ENCODE measurements around the gene ARPP19.

ARPP19 gene

DNA sequence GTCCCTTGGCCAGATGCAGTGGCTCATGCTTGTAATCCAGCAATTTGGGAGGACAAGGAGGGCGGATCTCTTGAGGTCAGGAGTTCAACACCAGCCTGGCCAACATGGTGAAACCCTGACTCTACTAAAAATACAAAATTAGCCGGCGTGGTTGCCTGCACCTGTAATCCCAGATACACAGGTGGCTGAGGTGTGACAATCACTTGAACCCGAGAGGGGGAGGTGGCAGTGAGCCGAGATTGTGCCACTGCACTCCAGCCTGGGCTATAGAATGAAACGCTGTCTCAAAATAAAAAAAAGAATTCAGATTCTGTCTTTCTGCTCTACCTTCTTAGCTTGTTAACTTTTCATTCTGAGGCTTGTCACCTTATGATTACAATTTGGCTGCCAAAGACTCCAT lies 62.3 kb downstream of the ARPP19 start:
- DNase-seq = no peak
- Histone ChIP-seq H3K14ac (ENCODE audit: low read length) (no peak overlapping the region), H2BK12ac (ENCODE audit: low read length) (no peak overlapping the region), H2BK120ac (ENCODE audit: insufficient read depth, low read length, poor library complexity) (no peak overlapping the region), H3K9me3 (ENCODE audit: insufficient read depth, low read depth, low read length) (no peaks in the 10 kb centered on the region), H4K12ac (ENCODE audit: low read depth, low read length) (no peak overlapping the region), H3K4ac (ENCODE audit: low read depth, low read length) (no peak overlapping the region), H3K27me3 (ENCODE audit: insufficient read depth, low read length) (no peaks in the 10 kb centered on the region), H3K4me2 (ENCODE audit: low read length) (no peak overlapping the region), H3K79me1 (ENCODE audit: low read length) (no peaks in the 10 kb centered on the region), H3K79me2 (ENCODE audit: control insufficient read depth, insufficient read depth, low read length, poor library complexity) (no peaks in the 10 kb centered on the region), H3K9ac (ENCODE audit: low read length) (no peak overlapping the region), H2AFZ (ENCODE audit: insufficient read depth, low read length, poor library complexity) (no peak overlapping the region), H3K27ac (ENCODE audit: low read depth, low read length) (no peak overlapping the region), H4K8ac (ENCODE audit: low read depth, low read length) (no peak overlapping the region), H2AK5ac (ENCODE audit: low read length) (no peak overlapping the region), H3K18ac (ENCODE audit: low read length) (no peak overlapping the region), H2BK5ac (ENCODE audit: low read depth, low read length, poor library complexity) (no peak overlapping the region), H3K4me3 (ENCODE audit: low read depth, low read length) (no peak overlapping the region), H3K4me1 (ENCODE audit: control insufficient read depth in 1 of 2, insufficient read depth in 2 of 2, low read length in 2 of 2) (no peaks in the 10 kb centered on the region), H3K36me3 (ENCODE audit: control insufficient read depth in 1 of 2, insufficient read depth in 2 of 2, low read length in 2 of 2) (no peaks in the 10 kb centered on the region), H3K23ac (ENCODE audit: low read length) (no peak overlapping the region), H4K91ac (ENCODE audit: low read depth, low read length) (no peak overlapping the region)
- WGBS (ENCODE audit: extremely low coverage, insufficient coverage, insufficient read length) = no CpG with 5 or more reads among the region's 6 CpGs

DNA sequence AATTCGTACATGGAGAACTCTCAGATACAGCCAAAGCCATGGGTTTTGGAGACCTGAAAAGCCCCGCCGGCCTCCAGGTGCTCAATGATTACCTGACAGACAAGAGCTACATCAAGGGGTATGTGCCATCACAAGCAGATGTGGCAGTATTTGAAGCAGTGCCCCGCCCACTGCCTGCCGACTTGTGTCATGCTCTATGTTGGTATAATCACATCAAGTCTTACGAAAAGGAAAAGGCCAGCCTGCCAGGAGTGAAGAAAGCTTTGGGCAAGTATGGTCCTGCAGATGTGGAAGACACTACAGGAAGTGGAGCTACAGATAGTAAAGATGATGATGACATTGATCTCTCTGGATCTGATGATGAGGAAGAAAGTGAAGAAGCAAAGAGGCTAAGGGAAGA lies 63.7 kb downstream of the ARPP19 start:
- no peak overlapping the region for H4K8ac ChIP-seq (ENCODE audit: low read depth, low read length)
- no peak overlapping the region for H2AK5ac ChIP-seq (ENCODE audit: low read length)
- H3K79me2 ChIP-seq (ENCODE audit: control insufficient read depth, insufficient read depth, low read length, poor library complexity) = no peaks in the 10 kb centered on the region
- H2AFZ ChIP-seq (ENCODE audit: insufficient read depth, low read length, poor library complexity) = no peak overlapping the region
- H2BK120ac ChIP-seq (ENCODE audit: insufficient read depth, low read length, poor library complexity) = no peak overlapping the region
- no peak overlapping the region for H3K4me3 ChIP-seq (ENCODE audit: low read depth, low read length)
- H3K9ac ChIP-seq (ENCODE audit: low read length) = no peak overlapping the region
- no peak overlapping the region for H2BK5ac ChIP-seq (ENCODE audit: low read depth, low read length, poor library complexity)
- DNase-seq = no peak
- no peaks in the 10 kb centered on the region for H3K36me3 ChIP-seq (ENCODE audit: control insufficient read depth in 1 of 2, insufficient read depth in 2 of 2, low read length in 2 of 2)
- no peaks in the 10 kb centered on the region for H3K79me1 ChIP-seq (ENCODE audit: low read length)
- H3K4ac ChIP-seq (ENCODE audit: low read depth, low read length) = no peak overlapping the region
- H4K91ac ChIP-seq (ENCODE audit: low read depth, low read length) = no peak overlapping the region
- no peaks in the 10 kb centered on the region for H3K9me3 ChIP-seq (ENCODE audit: insufficient read depth, low read depth, low read length)
- no peak overlapping the region for H3K18ac ChIP-seq (ENCODE audit: low read length)
- no peak overlapping the region for H3K23ac ChIP-seq (ENCODE audit: low read length)
- no peaks in the 10 kb centered on the region for H3K4me1 ChIP-seq (ENCODE audit: control insufficient read depth in 1 of 2, insufficient read depth in 2 of 2, low read length in 2 of 2)
- no peaks in the 10 kb centered on the region for H3K27me3 ChIP-seq (ENCODE audit: insufficient read depth, low read length)
- H2BK12ac ChIP-seq (ENCODE audit: low read length) = no peak overlapping the region
- H4K12ac ChIP-seq (ENCODE audit: low read depth, low read length) = no peak overlapping the region
- WGBS (ENCODE audit: extremely low coverage, insufficient coverage, insufficient read length) = no CpG with 5 or more reads among the region's 6 CpGs
- no peak overlapping the region for H3K4me2 ChIP-seq (ENCODE audit: low read length)
- H3K14ac ChIP-seq (ENCODE audit: low read length) = no peak overlapping the region
- no peak overlapping the region for H3K27ac ChIP-seq (ENCODE audit: low read depth, low read length)

DNA sequence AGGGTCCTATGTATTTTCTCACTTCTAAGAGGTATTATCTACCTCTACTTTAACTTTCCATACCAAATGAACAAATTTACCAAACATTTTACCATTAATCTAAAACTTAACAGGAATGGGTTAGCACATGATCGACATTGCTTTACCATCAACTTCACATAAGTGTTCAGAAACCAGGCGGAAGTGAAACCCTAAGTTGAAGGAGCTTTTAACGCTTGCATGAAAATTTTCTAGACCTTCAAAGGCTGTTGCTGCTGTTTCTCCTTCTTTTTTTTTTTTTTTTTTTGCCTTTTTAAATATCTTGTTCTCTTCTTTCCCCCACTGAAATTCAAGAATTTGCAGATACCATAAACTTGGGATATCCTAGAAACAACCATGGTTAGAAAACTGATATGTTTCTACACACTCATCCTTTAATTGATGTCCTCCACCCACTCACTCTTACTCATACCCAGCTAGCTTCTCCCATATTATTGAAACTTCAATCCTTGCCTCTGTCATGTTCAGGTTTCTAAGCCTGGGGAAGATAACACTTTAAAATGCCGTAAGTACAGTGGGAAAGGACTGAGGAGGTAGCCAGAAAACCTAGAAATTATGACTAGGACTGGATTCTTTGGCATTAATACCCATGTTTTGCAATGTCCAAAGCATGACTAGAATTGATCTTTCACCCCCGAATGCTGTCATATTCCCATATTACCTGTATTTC lies 64.9 kb downstream of the ARPP19 start:
- no peak overlapping the region for H3K4me3 ChIP-seq (ENCODE audit: low read depth, low read length)
- H3K9me3 ChIP-seq (ENCODE audit: insufficient read depth, low read depth, low read length) = no peaks in the 10 kb centered on the region
- no peak overlapping the region for H2AFZ ChIP-seq (ENCODE audit: insufficient read depth, low read length, poor library complexity)
- H3K4me2 ChIP-seq (ENCODE audit: low read length) = no peak overlapping the region
- no peak overlapping the region for H2BK5ac ChIP-seq (ENCODE audit: low read depth, low read length, poor library complexity)
- no CpG with 5 or more reads among the region's 5 CpGs for WGBS (ENCODE audit: extremely low coverage, insufficient coverage, insufficient read length)
- no peaks in the 10 kb centered on the region for H3K4me1 ChIP-seq (ENCODE audit: control insufficient read depth in 1 of 2, insufficient read depth in 2 of 2, low read length in 2 of 2)
- no peaks in the 10 kb centered on the region for H3K27me3 ChIP-seq (ENCODE audit: insufficient read depth, low read length)
- H3K36me3 ChIP-seq (ENCODE audit: control insufficient read depth in 1 of 2, insufficient read depth in 2 of 2, low read length in 2 of 2) = no peaks in the 10 kb centered on the region
- H3K79me1 ChIP-seq (ENCODE audit: low read length) = no peaks in the 10 kb centered on the region
- no peak overlapping the region for H4K8ac ChIP-seq (ENCODE audit: low read depth, low read length)
- DNase-seq = no peak
- no peak overlapping the region for H3K14ac ChIP-seq (ENCODE audit: low read length)
- no peak overlapping the region for H4K12ac ChIP-seq (ENCODE audit: low read depth, low read length)
- H2AK5ac ChIP-seq (ENCODE audit: low read length) = no peak overlapping the region
- no peak overlapping the region for H3K4ac ChIP-seq (ENCODE audit: low read depth, low read length)
- no peak overlapping the region for H4K91ac ChIP-seq (ENCODE audit: low read depth, low read length)
- no peak overlapping the region for H2BK120ac ChIP-seq (ENCODE audit: insufficient read depth, low read length, poor library complexity)
- no peak overlapping the region for H3K23ac ChIP-seq (ENCODE audit: low read length)
- no peak overlapping the region for H2BK12ac ChIP-seq (ENCODE audit: low read length)
- H3K79me2 ChIP-seq (ENCODE audit: control insufficient read depth, insufficient read depth, low read length, poor library complexity) = no peaks in the 10 kb centered on the region
- no peak overlapping the region for H3K9ac ChIP-seq (ENCODE audit: low read length)
- no peak overlapping the region for H3K27ac ChIP-seq (ENCODE audit: low read depth, low read length)
- H3K18ac ChIP-seq (ENCODE audit: low read length) = no peak overlapping the region

DNA sequence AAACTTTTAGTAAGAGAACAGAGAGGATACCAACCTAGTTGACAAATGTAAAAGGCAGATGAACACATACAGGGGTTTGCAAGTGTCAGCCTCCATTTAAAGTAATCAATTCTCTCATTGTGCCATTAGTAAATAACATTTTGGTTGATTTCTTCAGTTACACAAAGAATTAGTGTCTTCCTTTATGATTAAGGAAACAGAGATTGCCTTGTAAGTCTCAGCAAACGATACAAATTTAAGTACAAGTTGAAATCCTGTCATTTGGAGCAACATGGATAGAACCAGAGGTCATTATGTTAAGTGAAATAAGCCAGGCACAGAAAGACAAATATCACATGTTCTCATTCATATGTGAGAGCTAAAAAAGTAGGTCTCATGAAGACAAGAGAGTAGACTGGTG lies 66.2 kb downstream of the ARPP19 start:
- WGBS (ENCODE audit: extremely low coverage, insufficient coverage, insufficient read length) = no CpG with 5 or more reads among the region's 1 CpG
- H3K4me1 ChIP-seq (ENCODE audit: control insufficient read depth in 1 of 2, insufficient read depth in 2 of 2, low read length in 2 of 2) = no peaks in the 10 kb centered on the region

More for the DNA sequence above, 66.2 kb downstream of the ARPP19 start:
- Histone ChIP-seq H3K9me3 (ENCODE audit: insufficient read depth, low read depth, low read length) (no peaks in the 10 kb centered on the region), H3K18ac (ENCODE audit: low read length) (no peak overlapping the region), H3K27ac (ENCODE audit: low read depth, low read length) (no peak overlapping the region), H3K4me3 (ENCODE audit: low read depth, low read length) (no peak overlapping the region), H3K4ac (ENCODE audit: low read depth, low read length) (no peak overlapping the region), H4K8ac (ENCODE audit: low read depth, low read length) (no peak overlapping the region), H2AFZ (ENCODE audit: insufficient read depth, low read length, poor library complexity) (no peak overlapping the region), H2BK5ac (ENCODE audit: low read depth, low read length, poor library complexity) (no peak overlapping the region), H3K4me2 (ENCODE audit: low read length) (no peak overlapping the region), H3K36me3 (ENCODE audit: control insufficient read depth in 1 of 2, insufficient read depth in 2 of 2, low read length in 2 of 2) (no peaks in the 10 kb centered on the region), H3K79me2 (ENCODE audit: control insufficient read depth, insufficient read depth, low read length, poor library complexity) (no peaks in the 10 kb centered on the region), H3K9ac (ENCODE audit: low read length) (no peak overlapping the region), H2BK12ac (ENCODE audit: low read length) (no peak overlapping the region), H3K14ac (ENCODE audit: low read length) (no peak overlapping the region), H3K23ac (ENCODE audit: low read length) (no peak overlapping the region), H4K91ac (ENCODE audit: low read depth, low read length) (no peak overlapping the region), H4K12ac (ENCODE audit: low read depth, low read length) (no peak overlapping the region), H2AK5ac (ENCODE audit: low read length) (no peak overlapping the region), H3K27me3 (ENCODE audit: insufficient read depth, low read length) (no peaks in the 10 kb centered on the region), H2BK120ac (ENCODE audit: insufficient read depth, low read length, poor library complexity) (no peak overlapping the region), H3K79me1 (ENCODE audit: low read length) (no peaks in the 10 kb centered on the region)
- no peak for DNase-seq
